Neuronal stem cell (in vitro differentiated cells): ENCODE measurements around the gene ZBED2.

Experiments used
- DNase-seq: peaks from one replicate; pipeline ENCODE4 v3.0.0-alpha.2; 2013; ENCODE audit warnings: low spot score
- H2AFZ ChIP-seq: one replicate; pipeline ENCODE4 v1.6.1; 2013; ENCODE audit warnings: mild to moderate bottlenecking, low read length, inconsistent platforms
- H2AK5ac ChIP-seq: 2 replicates; pipeline ENCODE4 v1.6.1; 2013; ENCODE audit warnings: low read depth, mild to moderate bottlenecking, inconsistent platforms, low read length, moderate library complexity, mixed read lengths
- H2BK120ac ChIP-seq: 2 replicates; pipeline ENCODE4 v1.6.1; 2013; ENCODE audit warnings: low read depth, mild to moderate bottlenecking, inconsistent platforms, low read length, moderate library complexity, mixed read lengths
- H2BK12ac ChIP-seq: one replicate; pipeline ENCODE4 v1.6.1; 2013; ENCODE audit warnings: low read length, inconsistent platforms
- H2BK15ac ChIP-seq: 2 replicates; pipeline ENCODE4 v1.6.1; 2013; ENCODE audit warnings: mild to moderate bottlenecking, low read length, inconsistent platforms, mixed read lengths
- H2BK5ac ChIP-seq: one replicate; pipeline ENCODE4 v1.6.1; 2013; ENCODE audit warnings: inconsistent platforms, mild to moderate bottlenecking, low read length, moderate library complexity
- H3K14ac ChIP-seq: one replicate; pipeline ENCODE4 v1.6.1; 2013; ENCODE audit warnings: low read length, inconsistent platforms
- H3K18ac ChIP-seq: 2 replicates; pipeline ENCODE4 v1.6.1; 2013; ENCODE audit warnings: low read length, inconsistent platforms
- H3K23ac ChIP-seq: 2 replicates; pipeline ENCODE4 v1.6.1; 2013; ENCODE audit warnings: low read depth, mild to moderate bottlenecking, mixed read lengths, low read length, inconsistent platforms; ENCODE audit not compliant: poor library complexity
- H3K27ac ChIP-seq: replicated peaks from 3 replicates; pipeline ENCODE4 v1.5.1; 2013; ENCODE audit warnings: low read length, inconsistent platforms
- H3K27me3 ChIP-seq, 3 experiments: 2 replicates each; pipeline ENCODE4 v1.6.1; 2013; ENCODE audit warnings: low read length in 3 of 3, mild to moderate bottlenecking in 2 of 3, inconsistent platforms in 1 of 3, low read depth in 1 of 3, mixed read lengths in 1 of 3, moderate library complexity in 1 of 3; ENCODE audit not compliant: control insufficient read depth in 3 of 3, insufficient read depth in 3 of 3
- H3K36me3 ChIP-seq, 2 donors: replicated peaks in 1 of 2; 2 replicates each; pipeline ENCODE4 v1.6.1; 2013; ENCODE audit warnings: low read length in 2 of 2; ENCODE audit not compliant: control insufficient read depth in 2 of 2, insufficient read depth in 2 of 2
- H3K4ac ChIP-seq: 2 replicates; pipeline ENCODE4 v1.6.1; 2013; ENCODE audit warnings: inconsistent platforms, mild to moderate bottlenecking, low read length, moderate library complexity
- H3K4me1 ChIP-seq, 2 donors: 1 replicate in 1 of 2; 2 replicates in 1 of 2; pipeline ENCODE4 v1.6.1; 2013; ENCODE audit warnings: low read length in 2 of 2, low read depth in 1 of 2; ENCODE audit not compliant: control insufficient read depth in 2 of 2, insufficient read depth in 1 of 2
- H3K4me2 ChIP-seq: one replicate; pipeline ENCODE4 v1.6.1; 2013; ENCODE audit warnings: mild to moderate bottlenecking, low read length, inconsistent platforms; ENCODE audit not compliant: insufficient read depth, poor library complexity, severe bottlenecking
- H3K4me3 ChIP-seq, 2 donors: 2 replicates each; pipeline ENCODE4 v1.5.1; 2013; ENCODE audit warnings: low read length in 2 of 2, mild to moderate bottlenecking in 2 of 2, inconsistent platforms in 1 of 2, moderate library complexity in 1 of 2
- H3K79me1 ChIP-seq: one replicate; pipeline ENCODE4 v1.6.1; 2013; ENCODE audit warnings: low read depth, mild to moderate bottlenecking, inconsistent platforms, low read length, moderate library complexity
- H3K9ac ChIP-seq: one replicate; pipeline ENCODE4 v1.6.1; 2013; ENCODE audit warnings: mild to moderate bottlenecking, low read depth, low read length, inconsistent platforms; ENCODE audit not compliant: poor library complexity
- H3K9me3 ChIP-seq, 2 donors: replicated peaks in 1 of 2; 2 replicates each; pipeline versions ENCODE3 to v1.6.1; 2013; ENCODE audit warnings: low read length in 2 of 2, mild to moderate bottlenecking in 2 of 2, inconsistent platforms in 1 of 2, low read depth in 1 of 2, mixed read lengths in 1 of 2, moderate library complexity in 1 of 2; ENCODE audit not compliant: control insufficient read depth in 2 of 2, insufficient read depth in 1 of 2
- H4K8ac ChIP-seq: one replicate; pipeline ENCODE4 v1.6.1; 2013; ENCODE audit warnings: low read depth, mild to moderate bottlenecking, inconsistent platforms, low read length, moderate library complexity
- H4K91ac ChIP-seq: one replicate; pipeline ENCODE4 v1.6.1; 2013; ENCODE audit warnings: low read length, low read depth, mild to moderate bottlenecking, inconsistent platforms; ENCODE audit not compliant: poor library complexity
- WGBS, 2 donors: extraction: QIAGEN DNeasy Blood & Tissue Kit; methylation state at CpG; one replicate each; pipeline ENCODE4 v1.1.7; 2013; ENCODE audit warnings: missing lambda C conversion rate in 2 of 2, mixed read lengths in 1 of 2; ENCODE audit not compliant: insufficient read length in 2 of 2, insufficient replicate concordance in 1 of 2; ENCODE audit errors: extremely low coverage in 2 of 2; 5-methylcytosine and 5-hydroxymethylcytosine counted together

The ZBED2 gene

DNA sequence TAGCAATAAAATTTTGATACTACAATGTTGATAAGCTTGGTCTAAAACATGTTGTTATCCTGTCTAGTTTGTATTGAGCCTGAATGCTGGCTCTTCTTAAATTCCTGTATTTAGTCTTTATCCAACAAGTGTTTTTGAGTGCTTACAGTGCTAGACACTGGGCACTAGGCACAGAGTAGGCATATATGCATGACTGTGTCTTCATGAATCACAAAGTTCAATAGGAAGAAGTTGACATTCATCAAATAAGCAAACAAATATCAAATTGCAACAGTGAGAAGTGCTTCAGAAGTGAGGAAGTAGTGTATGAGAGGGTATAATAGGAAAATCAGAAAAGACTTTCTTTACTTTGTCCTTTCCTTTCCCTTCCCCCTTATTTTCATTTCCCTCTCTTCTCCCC is 46.4 kb downstream of the ZBED2 start:
- no peaks in the 10 kb centered on the region for H3K9me3 ChIP-seq
- H4K8ac ChIP-seq, result no peak overlapping the region
- H3K4me3 ChIP-seq, result no peak overlapping the region
- no peak overlapping the region for H2BK12ac ChIP-seq
- no peaks in the 10 kb centered on the region for H3K27me3 ChIP-seq
- no peak overlapping the region for H2BK120ac ChIP-seq
- no peak overlapping the region for H4K91ac ChIP-seq
- no peak overlapping the region for H3K9ac ChIP-seq
- no peak overlapping the region for H2BK5ac ChIP-seq
- H3K4ac ChIP-seq, result no peak overlapping the region
- DNase-seq, result no peak
- no peak overlapping the region for H3K4me2 ChIP-seq
- no peaks in the 10 kb centered on the region for H3K79me1 ChIP-seq
- no peak overlapping the region for H2AK5ac ChIP-seq
- H3K18ac ChIP-seq, result no peak overlapping the region
- H3K27ac ChIP-seq, result no peak overlapping the region
- H3K4me1 ChIP-seq, result no peaks in the 10 kb centered on the region
- no peak overlapping the region for H2AFZ ChIP-seq
- no peak overlapping the region for H3K14ac ChIP-seq
- H3K23ac ChIP-seq, result no peak overlapping the region
- no peaks in the 10 kb centered on the region for H3K36me3 ChIP-seq
- no peak overlapping the region for H2BK15ac ChIP-seq

DNA sequence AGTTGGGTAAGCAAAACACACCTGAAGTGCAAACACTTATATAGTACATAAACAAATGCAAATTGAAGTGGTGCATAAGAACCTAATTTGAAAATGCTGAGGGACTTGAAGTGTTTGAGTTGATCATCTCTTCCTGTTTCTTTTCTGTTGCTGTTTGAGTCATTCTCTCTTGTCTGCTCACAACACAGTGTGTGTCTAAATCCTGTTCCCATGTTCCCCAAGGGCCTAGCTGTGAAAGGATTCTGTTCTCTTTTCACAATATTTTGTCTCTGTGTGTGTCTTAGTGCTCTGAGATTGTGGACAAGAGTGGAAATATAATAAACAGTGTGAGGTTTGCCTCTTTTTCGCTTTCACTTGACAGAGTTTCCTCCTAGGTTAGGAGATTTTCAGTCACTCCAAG is 47.1 kb downstream of the ZBED2 start:
- Histone ChIP-seq H3K4me2 (no peak overlapping the region), H2BK15ac (no peak overlapping the region), H2BK120ac (no peak overlapping the region), H3K27me3 (no peaks in the 10 kb centered on the region), H3K27ac (no peak overlapping the region), H3K4me1 (no peaks in the 10 kb centered on the region), H2AFZ (no peak overlapping the region), H3K9me3 (no peaks in the 10 kb centered on the region), H3K9ac (no peak overlapping the region), H2AK5ac (no peak overlapping the region), H3K18ac (no peak overlapping the region), H4K8ac (no peak overlapping the region), H3K23ac (no peak overlapping the region), H2BK5ac (no peak overlapping the region), H2BK12ac (no peak overlapping the region), H3K14ac (no peak overlapping the region), H3K36me3 (no peaks in the 10 kb centered on the region), H4K91ac (no peak overlapping the region), H3K79me1 (no peaks in the 10 kb centered on the region), H3K4me3 (no peak overlapping the region), H3K4ac (no peak overlapping the region)
- no peak for DNase-seq
- WGBS, 2 donors, result no CpG with 5 or more reads among the region's 1 CpG

DNA sequence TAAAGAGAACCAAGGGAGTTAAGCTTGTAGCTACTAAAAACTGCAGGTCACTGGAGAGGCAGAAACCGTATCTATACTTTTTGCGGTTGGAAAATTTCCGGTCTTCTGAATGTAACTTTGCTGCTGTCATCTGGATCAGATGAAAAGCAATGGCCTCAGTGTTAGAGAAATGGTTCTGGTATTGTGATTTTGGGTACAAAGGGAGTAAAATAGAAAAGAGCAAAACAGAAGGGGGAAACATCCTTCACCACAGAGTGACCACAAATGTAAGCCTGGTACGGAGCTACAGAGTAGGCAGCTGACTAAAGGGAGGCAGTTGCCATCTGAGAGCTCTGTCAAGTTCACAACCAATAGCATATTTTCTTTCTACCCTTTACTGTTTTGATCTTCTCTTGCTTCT is 47.5 kb downstream of the ZBED2 start:
- Histone ChIP-seq H3K9ac (no peak overlapping the region), H3K27ac (no peak overlapping the region), H3K79me1 (no peaks in the 10 kb centered on the region), H3K23ac (no peak overlapping the region), H3K4me3 (no peak overlapping the region), H4K91ac (no peak overlapping the region), H3K4me2 (no peak overlapping the region), H2BK5ac (no peak overlapping the region), H2BK120ac (no peak overlapping the region), H3K4ac (no peak overlapping the region), H2BK15ac (no peak overlapping the region), H3K14ac (no peak overlapping the region), H3K9me3 (no peaks in the 10 kb centered on the region), H2AK5ac (no peak overlapping the region), H2BK12ac (no peak overlapping the region), H3K36me3 (no peaks in the 10 kb centered on the region), H3K18ac (no peak overlapping the region), H4K8ac (no peak overlapping the region), H3K4me1 (no peaks in the 10 kb centered on the region), H2AFZ (no peak overlapping the region), H3K27me3 (no peaks in the 10 kb centered on the region)
- WGBS, 2 donors, result no CpG with 5 or more reads among the region's 4 CpGs
- no peak for DNase-seq

DNA sequence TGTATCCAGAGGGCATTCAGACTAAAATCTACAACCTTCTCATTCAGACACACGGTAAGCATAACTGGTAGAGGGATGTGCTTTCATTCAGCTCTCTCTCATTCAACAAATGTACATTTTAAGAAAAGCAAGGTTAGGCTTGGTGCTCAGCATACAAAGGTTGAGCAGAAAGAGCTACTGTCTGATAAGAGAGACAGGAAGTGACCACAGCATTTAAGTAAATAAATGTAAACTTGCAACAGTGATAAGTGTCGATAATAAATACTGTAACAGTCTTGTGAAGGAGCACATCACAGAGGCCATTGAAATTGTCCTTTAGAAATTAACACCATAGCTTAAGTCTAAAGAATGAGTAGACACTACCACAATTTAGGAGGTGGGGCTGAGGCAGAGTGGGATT is 49.8 kb downstream of the ZBED2 start:
- Histone ChIP-seq H3K9me3 (no peaks in the 10 kb centered on the region), H3K4me1 (peaks cover 0 to 2% of the 10 kb centered on the region in 2 donors), H3K79me1 (no peaks in the 10 kb centered on the region), H3K4me3 (no peak overlapping the region), H3K9ac (no peak overlapping the region), H4K91ac (no peak overlapping the region), H3K4me2 (no peak overlapping the region), H4K8ac (no peak overlapping the region), H3K27me3 (no peaks in the 10 kb centered on the region), H3K36me3 (no peaks in the 10 kb centered on the region), H2BK15ac (no peak overlapping the region), H3K14ac (no peak overlapping the region), H2BK5ac (no peak overlapping the region), H3K27ac (no peak overlapping the region), H3K18ac (no peak overlapping the region), H2BK120ac (no peak overlapping the region), H3K4ac (no peak overlapping the region), H3K23ac (no peak overlapping the region), H2AFZ (no peak overlapping the region), H2BK12ac (no peak overlapping the region), H2AK5ac (no peak overlapping the region)
- no CpG with 5 or more reads among the region's 2 CpGs for WGBS, 2 donors
- DNase-seq, result no peak
